IMR-90 (cell line): ENCODE results near the gene USP43. TPM values are rescaled to one million over a fixed set of nuclear protein-coding genes. Genes with fewer than 3 reads are reported as not detected.

ENCODE experiments used
- ATAC-seq: fragments of 200-7000 bp; cut with Tn5 transposase; 2 replicates; pipeline ENCODE4 v1.9.1; 2020; ENCODE audit warnings: low read depth, mild to moderate bottlenecking, moderate library complexity
- BruUV-seq: library from RNA; stranded (reverse); fragments of 400-500 nt; replicated peaks from 2 replicates; lab custom pipeline; 2021; lab: Mats Ljungman, UMichigan
- CTCF ChIA-PET: fragments of 300-600 bp; formaldehyde crosslinking; extraction: SDS; loops from one replicate; lab custom pipeline; 2021; ENCODE audit warnings: antibody characterized with exemption; lab: Yijun Ruan, JAX
- POLR2A ChIA-PET: fragments of 300-600 bp; sonication (Branson Sonifier 250); formaldehyde crosslinking; loops from one replicate; lab custom pipeline; 2022; ENCODE audit warnings: antibody characterized with exemption; ENCODE audit not compliant: unreplicated experiment; lab: Charles Lee
- DNase-seq: peaks from one replicate; pipeline ENCODE4 v3.0.0; 2013
- H2AFZ ChIP-seq: replicated peaks from 2 replicates; pipeline ENCODE3; 2013; ENCODE audit warnings: low read length, mild to moderate bottlenecking; ENCODE audit not compliant: poor library complexity
- H2AK5ac ChIP-seq: 2 replicates; pipeline ENCODE4 v1.6.1; 2013; ENCODE audit warnings: low read depth, low read length, inconsistent platforms
- H2AK9ac ChIP-seq: replicated peaks from 2 replicates; pipeline ENCODE3; 2013; ENCODE audit warnings: mild to moderate bottlenecking, low read depth, low read length, moderate library complexity; ENCODE audit not compliant: poor library complexity
- H2BK120ac ChIP-seq: 2 replicates; pipeline ENCODE4 v1.6.1; 2013; ENCODE audit warnings: low read depth, low read length, inconsistent platforms
- H2BK15ac ChIP-seq: 3 replicates; pipeline ENCODE4 v1.6.1; 2013; ENCODE audit warnings: low read depth, low read length, inconsistent platforms
- H2BK20ac ChIP-seq: 2 replicates; pipeline ENCODE4 v1.6.1; 2013; ENCODE audit warnings: low read depth, mild to moderate bottlenecking, inconsistent platforms, low read length, moderate library complexity
- H2BK5ac ChIP-seq: 2 replicates; pipeline ENCODE4 v1.6.1; 2013; ENCODE audit warnings: mild to moderate bottlenecking, low read depth, low read length, inconsistent platforms; ENCODE audit not compliant: poor library complexity, severe bottlenecking
- H3K14ac ChIP-seq: replicated peaks from 2 replicates; pipeline ENCODE4 v1.6.1; 2013; ENCODE audit warnings: low read depth, low read length, inconsistent platforms
- H3K18ac ChIP-seq: 2 replicates; pipeline ENCODE4 v1.6.1; 2013; ENCODE audit warnings: low read depth, low read length, control low read depth
- H3K23ac ChIP-seq: 2 replicates; pipeline ENCODE4 v1.6.1; 2013; ENCODE audit warnings: low read depth, low read length, inconsistent platforms
- H3K27ac ChIP-seq: 2 replicates; pipeline ENCODE4 v1.5.1; 2013; ENCODE audit warnings: mild to moderate bottlenecking, control low read depth, low read length; ENCODE audit not compliant: insufficient read depth
- H3K27me3 ChIP-seq: 2 replicates; pipeline ENCODE4 v1.6.1; 2013; ENCODE audit warnings: low read length; ENCODE audit not compliant: control insufficient read depth, insufficient read depth
- H3K36me3 ChIP-seq: 2 replicates; pipeline ENCODE4 v1.6.1; 2013; ENCODE audit warnings: low read length, mixed read lengths; ENCODE audit not compliant: control insufficient read depth, insufficient read depth
- H3K4ac ChIP-seq: 2 replicates; pipeline ENCODE4 v1.6.1; 2013; ENCODE audit warnings: low read depth, low read length, inconsistent platforms
- H3K4me1 ChIP-seq: 2 replicates; pipeline ENCODE4 v1.6.1; 2013; ENCODE audit warnings: low read length, mixed read lengths; ENCODE audit not compliant: control insufficient read depth, insufficient read depth
- H3K4me2 ChIP-seq: 2 replicates; pipeline ENCODE4 v1.6.1; 2013; ENCODE audit warnings: low read depth, mild to moderate bottlenecking, control low read depth, low read length, moderate library complexity
- H3K4me3 ChIP-seq: 2 replicates; pipeline ENCODE4 v1.5.1; 2013; ENCODE audit warnings: low read depth, mild to moderate bottlenecking, control low read depth, low read length, moderate library complexity; ENCODE audit not compliant: insufficient read depth
- H3K56ac ChIP-seq: 2 replicates; pipeline ENCODE4 v1.6.1; 2013; ENCODE audit warnings: low read length, inconsistent platforms; ENCODE audit not compliant: insufficient read depth; ENCODE audit errors: extremely low read depth
- H3K79me1 ChIP-seq, 2 experiments: 2 replicates each; pipeline ENCODE4 v1.6.1; 2013; ENCODE audit warnings: low read length in 2 of 2, inconsistent platforms in 1 of 2, low read depth in 1 of 2
- H3K9ac ChIP-seq: 2 replicates; pipeline ENCODE4 v1.6.1; 2013; ENCODE audit warnings: low read depth, low read length, control low read depth
- H3K9me1 ChIP-seq: 2 replicates; pipeline ENCODE4 v1.6.1; 2013; ENCODE audit warnings: low read length, inconsistent platforms; ENCODE audit not compliant: insufficient read depth
- H3K9me3 ChIP-seq: 2 replicates; pipeline ENCODE4 v1.6.1; 2013; ENCODE audit warnings: low read length; ENCODE audit not compliant: control insufficient read depth, insufficient read depth
- H4K20me1 ChIP-seq: 2 replicates; pipeline ENCODE4 v1.6.1; 2013; ENCODE audit warnings: low read length, inconsistent platforms; ENCODE audit not compliant: insufficient read depth
- H4K5ac ChIP-seq: 2 replicates; pipeline ENCODE4 v1.6.1; 2013; ENCODE audit warnings: mild to moderate bottlenecking, low read depth, low read length, control low read depth
- H4K8ac ChIP-seq, 2 experiments: 2 replicates each; pipeline ENCODE4 v1.6.1; 2013; ENCODE audit warnings: low read depth in 2 of 2, low read length in 2 of 2, control low read depth in 1 of 2, inconsistent platforms in 1 of 2
- H4K91ac ChIP-seq: 2 replicates; pipeline ENCODE4 v1.6.1; 2013; ENCODE audit warnings: low read depth, low read length, inconsistent platforms; ENCODE audit not compliant: insufficient read depth
- BHLHE40 ChIP-seq: fragments of 150-350 bp; IDR thresholded peaks from 2 replicates; pipeline ENCODE4 v1.6.1; 2016; ENCODE audit warnings: mild to moderate bottlenecking, low read depth, low read length
- CEBPB ChIP-seq: IDR thresholded peaks from 2 replicates; pipeline ENCODE4 v1.6.1; 2012; ENCODE audit warnings: low read depth, low read length, improper control_type of control experiment
- CHD1 ChIP-seq: IDR thresholded peaks from 2 replicates; pipeline ENCODE4 v1.6.1; 2012; ENCODE audit warnings: low read depth, low read length, improper control_type of control experiment
- CTCF ChIP-seq: conservative IDR thresholded peaks from 2 replicates; pipeline ENCODE4 v1.5.1; 2012; ENCODE audit warnings: mild to moderate bottlenecking, low read depth, low read length, improper control_type of control experiment
- FOS ChIP-seq: fragments of 150-350 bp; IDR thresholded peaks from 2 replicates; pipeline ENCODE4 v1.6.1; 2016; ENCODE audit warnings: low read depth, low read length
- MAFK ChIP-seq: IDR thresholded peaks from 2 replicates; pipeline ENCODE4 v1.6.1; 2012; ENCODE audit warnings: low read depth, low read length, improper control_type of control experiment
- MAZ ChIP-seq: IDR thresholded peaks from 2 replicates; pipeline ENCODE4 v1.6.1; 2012; ENCODE audit warnings: low read depth, mild to moderate bottlenecking, low read length, improper control_type of control experiment, moderate library complexity, borderline replicate concordance
- MXI1 ChIP-seq: IDR thresholded peaks from 2 replicates; pipeline ENCODE4 v1.6.1; 2012; ENCODE audit warnings: low read depth, mild to moderate bottlenecking, low read length, moderate library complexity, borderline replicate concordance
- NFE2L2 ChIP-seq: fragments of 150-350 bp; IDR thresholded peaks from 2 replicates; pipeline ENCODE4 v1.6.1; 2016; ENCODE audit warnings: low read depth, mild to moderate bottlenecking, low read length
- POLR2A ChIP-seq: IDR thresholded peaks from 2 replicates; pipeline ENCODE4 v1.6.1; 2012; ENCODE audit warnings: mild to moderate bottlenecking, low read depth, low read length
- RAD21 ChIP-seq: IDR thresholded peaks from 2 replicates; pipeline ENCODE4 v1.6.1; 2012; ENCODE audit warnings: low read length, improper control_type of control experiment
- RCOR1 ChIP-seq: IDR thresholded peaks from 2 replicates; pipeline ENCODE4 v1.6.1; 2012; ENCODE audit warnings: mild to moderate bottlenecking, low read length, improper control_type of control experiment; ENCODE audit not compliant: insufficient replicate concordance
- RFX5 ChIP-seq: IDR thresholded peaks from 2 replicates; pipeline ENCODE4 v1.8.0; 2012; ENCODE audit warnings: low read depth, mild to moderate bottlenecking, low read length, moderate library complexity
- SMC3 ChIP-seq: fragments of 150-350 bp; IDR thresholded peaks from 2 replicates; pipeline ENCODE4 v1.6.1; 2016; ENCODE audit warnings: low read depth, mild to moderate bottlenecking, antibody characterized with exemption, low read length, moderate library complexity
- WGBS, 2 experiments: methylation state at CpG; one replicate each; pipeline versions ENCODE4 v1.1.5 to v1.1.7; 2013; ENCODE audit warnings: missing lambda C conversion rate in 2 of 2; ENCODE audit not compliant: insufficient read length in 1 of 2; ENCODE audit errors: extremely low coverage in 2 of 2; 5-methylcytosine and 5-hydroxymethylcytosine counted together
- dilution Hi-C: fragments of 300-500 bp; cut with HindIII; formaldehyde crosslinking; loops from one replicate; pipeline ENCODE4 v1.14.3; 2018; ENCODE audit warnings: low sequenced_read_pairs; ENCODE audit not compliant: unreplicated experiment
- in situ Hi-C: fragments of 300-500 bp; cut with MboI; formaldehyde crosslinking; loops from 3 replicates; pipeline ENCODE4 v1.14.3; 2019; ENCODE audit warnings: low sequenced_read_pairs, inconsistent platforms, mixed read lengths
- intact Hi-C: fragments of 100-400 bp; cut with micrococcal nuclease; formaldehyde crosslinking; loops from 2 replicates; pipeline ENCODE4 v1.10.0; 2022
- polyA plus RNA-seq, 3 experiments: library from polyadenylated mRNA; depleted of rRNA; stranded (reverse); fragments of >200 nt; gene quantifications; 2 replicates each; pipeline ENCODE4 v1.2.3, GENCODE V29; 2012; ENCODE audit warnings: low replicate concordance in 1 of 3
- total RNA-seq: library from RNA; depleted of rRNA; stranded (reverse); fragments of >200 nt; gene quantifications from 2 replicates; pipeline ENCODE4 v1.2.3, GENCODE V29; 2012
- TF ChIP-seq, protein P1 (sequence below): fragments of 150-350 bp; IDR thresholded peaks from 2 replicates; pipeline ENCODE4 v1.6.1; 2017; ENCODE audit warnings: mild to moderate bottlenecking, antibody characterized with exemption, low read length, low read depth
- TF ChIP-seq, protein P2 (sequence below): fragments of 150-350 bp; IDR thresholded peaks from 2 replicates; pipeline ENCODE4 v1.6.1; 2016; ENCODE audit warnings: low read depth, mild to moderate bottlenecking, low read length, moderate library complexity, borderline replicate concordance

The USP43 gene
- total and polyA plus RNA-seq, 2 of the 4 experiments (the other 2 are of a cell fraction) = not detected

- POLR2A ChIA-PET = no interaction called here
- Histone ChIP-seq H4K5ac (no peak overlapping the region), H3K56ac (no peak overlapping the region), H4K8ac (no peak overlapping the region), H2BK120ac (no peak overlapping the region), H2BK5ac (no peak overlapping the region), H4K20me1 (no peaks in the 10 kb centered on the region), H3K4me1 (no peaks in the 10 kb centered on the region), H2BK20ac (no peak overlapping the region), H3K4me3 (no peak overlapping the region), H3K9me3 (peaks cover 14% of the 10 kb centered on the region), H3K27me3 (no peaks in the 10 kb centered on the region), H3K18ac (no peak overlapping the region), H2AFZ (no peak overlapping the region), H3K9ac (no peak overlapping the region), H3K23ac (no peak overlapping the region), H3K36me3 (no peaks in the 10 kb centered on the region), H3K4ac (no peak overlapping the region), H3K14ac (no peak overlapping the region), H3K9me1 (no peaks in the 10 kb centered on the region), H2AK5ac (no peak overlapping the region), H3K27ac (no peak overlapping the region), H2BK15ac (no peak overlapping the region), H2AK9ac (no peak overlapping the region), H4K91ac (no peak overlapping the region), H3K4me2 (no peak overlapping the region), H3K79me1 (no peaks in the 10 kb centered on the region)
- CTCF ChIA-PET = no interaction called here
- 59% methylated on average over 5 of the region's 12 CpGs; no CpG with 5 or more reads in 1 of the 2 experiments for WGBS, 2 experiments
- dilution Hi-C loops (no loop called here), intact Hi-C loops (no loop called here), in situ Hi-C loops (no loop called here)
- no TSS peak for BruUV-seq
- TF ChIP-seq NFE2L2 = no peak
- TF ChIP-seq SMC3 = no peak
- TF ChIP-seq RAD21 = no peak
- no peak for TF ChIP-seq FOS
- no peak for TF ChIP-seq BHLHE40
- no peak for TF ChIP-seq RFX5
- no peak for TF ChIP-seq MAZ
- TF ChIP-seq CTCF = no peak
- TF ChIP-seq MAFK = no peak
- TF ChIP-seq CEBPB = no peak
- TF ChIP-seq RCOR1 = no peak
- TF ChIP-seq, protein P1, sequence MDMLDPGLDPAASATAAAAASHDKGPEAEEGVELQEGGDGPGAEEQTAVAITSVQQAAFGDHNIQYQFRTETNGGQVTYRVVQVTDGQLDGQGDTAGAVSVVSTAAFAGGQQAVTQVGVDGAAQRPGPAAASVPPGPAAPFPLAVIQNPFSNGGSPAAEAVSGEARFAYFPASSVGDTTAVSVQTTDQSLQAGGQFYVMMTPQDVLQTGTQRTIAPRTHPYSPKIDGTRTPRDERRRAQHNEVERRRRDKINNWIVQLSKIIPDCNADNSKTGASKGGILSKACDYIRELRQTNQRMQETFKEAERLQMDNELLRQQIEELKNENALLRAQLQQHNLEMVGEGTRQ = no peak
- no peak for TF ChIP-seq CHD1
- TF ChIP-seq, protein P2, sequence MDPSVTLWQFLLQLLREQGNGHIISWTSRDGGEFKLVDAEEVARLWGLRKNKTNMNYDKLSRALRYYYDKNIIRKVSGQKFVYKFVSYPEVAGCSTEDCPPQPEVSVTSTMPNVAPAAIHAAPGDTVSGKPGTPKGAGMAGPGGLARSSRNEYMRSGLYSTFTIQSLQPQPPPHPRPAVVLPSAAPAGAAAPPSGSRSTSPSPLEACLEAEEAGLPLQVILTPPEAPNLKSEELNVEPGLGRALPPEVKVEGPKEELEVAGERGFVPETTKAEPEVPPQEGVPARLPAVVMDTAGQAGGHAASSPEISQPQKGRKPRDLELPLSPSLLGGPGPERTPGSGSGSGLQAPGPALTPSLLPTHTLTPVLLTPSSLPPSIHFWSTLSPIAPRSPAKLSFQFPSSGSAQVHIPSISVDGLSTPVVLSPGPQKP = no peak
- no peak for TF ChIP-seq MXI1
- no peak for TF ChIP-seq POLR2A
- DNase-seq (no peak), ATAC-seq (no peak)
Observed at GRCh38 chr17:9696279-9697044, 51.1 kb downstream of the USP43 start.
